Measurements from ENCODE around the gene SEMA6D.

The SEMA6D gene

GRCh38 chr15:47792231-47792630 is 74.9 kb downstream of the SEMA6D start:
- no peak for DNase-seq

- DNase-seq: no peak
These were observed 77.1 kb downstream of the SEMA6D start for GRCh38 chr15:47794252-47794914.

DNA sequence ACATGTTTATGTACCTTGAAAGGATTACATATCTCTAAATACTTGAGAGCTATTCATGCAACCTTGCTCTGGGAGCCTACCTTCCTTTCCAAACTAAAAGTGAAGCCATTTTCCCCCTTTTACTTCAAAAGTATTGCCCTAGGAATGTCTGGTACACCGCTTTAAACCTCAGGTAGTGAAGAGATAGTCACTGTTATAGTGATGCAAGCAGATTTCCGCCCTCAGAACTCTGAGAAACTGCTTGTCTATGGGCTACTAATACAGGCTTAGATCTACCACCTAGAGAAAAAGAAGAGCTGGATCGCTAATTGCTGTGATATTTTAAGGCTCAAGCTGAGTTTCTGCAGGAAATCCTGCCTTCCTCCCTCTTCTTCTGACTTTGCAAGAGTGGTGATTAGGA is 78.6 kb downstream of the SEMA6D start:
- no peak for DNase-seq

- DNase-seq: no peak
These were observed 79.0 kb downstream of the SEMA6D start for GRCh38 chr15:47796339-47796738.

DNA sequence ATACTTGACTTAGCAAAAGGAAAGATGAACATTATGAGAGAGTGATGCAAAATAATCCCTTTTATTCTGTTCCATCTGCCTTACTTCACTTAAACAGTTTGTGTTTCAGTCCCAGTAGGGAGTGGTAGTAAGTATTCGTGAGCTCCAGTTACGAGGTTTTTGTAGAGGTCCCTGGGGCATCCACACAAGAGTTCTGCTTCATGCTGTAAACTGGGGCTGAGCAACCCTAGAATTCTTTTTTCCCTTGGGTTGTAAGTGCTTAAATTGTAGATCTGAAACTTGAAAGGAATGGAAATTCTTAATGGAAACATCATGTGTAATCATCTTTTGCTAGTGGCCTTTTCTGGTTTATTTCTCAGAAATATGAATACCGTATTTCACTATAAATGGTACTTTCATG is 79.5 kb downstream of the SEMA6D start:
- DNase-seq: no peak

DNA sequence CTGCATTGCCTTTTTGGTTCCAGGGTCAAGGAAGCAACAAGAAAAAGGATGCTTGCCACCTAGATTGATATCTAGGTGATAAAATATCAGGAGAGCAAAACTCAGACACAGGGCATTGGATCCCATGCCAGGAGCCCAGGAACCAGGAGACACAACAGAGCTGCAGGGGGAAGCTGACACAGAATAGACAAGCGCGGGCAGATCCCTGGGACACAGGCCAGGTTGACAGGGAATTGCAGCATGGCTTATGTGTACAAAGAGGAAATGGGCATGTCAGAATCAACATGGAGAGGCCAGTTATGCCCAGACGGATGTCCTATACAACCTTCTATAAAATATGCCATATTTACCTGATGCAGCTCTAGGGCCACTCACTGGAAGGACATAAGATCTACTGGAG is 84.2 kb downstream of the SEMA6D start:
- DNase-seq: no peak

DNA sequence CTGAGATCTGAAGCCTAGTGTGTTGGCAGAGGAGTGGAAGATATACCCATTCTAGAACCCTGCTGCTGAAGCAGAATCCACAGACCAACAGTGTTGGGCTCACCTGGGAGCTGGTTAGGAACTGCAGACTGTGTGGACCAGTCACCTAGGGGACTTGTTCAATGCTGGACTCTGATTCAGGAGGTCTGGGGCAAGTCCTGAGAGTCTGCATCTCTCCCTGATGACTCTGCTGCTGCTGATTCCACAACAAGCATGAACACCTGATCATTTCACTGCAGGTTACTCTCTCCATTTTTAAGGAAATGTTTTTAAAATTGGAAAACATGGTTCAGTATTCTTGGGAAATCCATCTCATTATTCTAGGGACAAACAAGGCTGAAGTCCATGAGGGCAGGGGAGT is 84.9 kb downstream of the SEMA6D start:
- no peak for DNase-seq

- no peak for DNase-seq
These were observed 86.5 kb downstream of the SEMA6D start for GRCh38 chr15:47803767-47804166.

GRCh38 chr15:47804733-47805132 is 87.4 kb downstream of the SEMA6D start:
- no peak for DNase-seq

- DNase-seq: no peak
These were observed 88.7 kb downstream of the SEMA6D start for GRCh38 chr15:47806008-47806407.

DNA sequence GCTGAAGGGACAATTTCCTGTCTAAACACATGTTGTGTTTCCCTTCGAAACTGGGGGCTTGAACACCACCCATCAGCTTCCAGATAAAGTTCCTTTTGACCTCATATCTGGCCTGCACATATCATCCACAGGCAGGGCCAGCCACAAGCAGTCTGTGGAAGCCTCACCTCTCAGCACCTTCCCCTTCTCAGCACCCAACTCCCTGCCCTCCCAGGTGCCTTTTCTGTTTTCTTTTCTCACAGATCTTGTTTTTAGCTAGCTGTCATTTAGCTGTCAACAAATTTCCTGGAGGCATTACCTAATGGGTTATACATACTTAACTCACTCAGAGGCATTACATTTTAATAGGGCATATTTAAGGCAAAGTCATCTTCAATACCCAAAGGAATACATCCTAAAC is 93.9 kb downstream of the SEMA6D start:
- no peak for DNase-seq

DNA sequence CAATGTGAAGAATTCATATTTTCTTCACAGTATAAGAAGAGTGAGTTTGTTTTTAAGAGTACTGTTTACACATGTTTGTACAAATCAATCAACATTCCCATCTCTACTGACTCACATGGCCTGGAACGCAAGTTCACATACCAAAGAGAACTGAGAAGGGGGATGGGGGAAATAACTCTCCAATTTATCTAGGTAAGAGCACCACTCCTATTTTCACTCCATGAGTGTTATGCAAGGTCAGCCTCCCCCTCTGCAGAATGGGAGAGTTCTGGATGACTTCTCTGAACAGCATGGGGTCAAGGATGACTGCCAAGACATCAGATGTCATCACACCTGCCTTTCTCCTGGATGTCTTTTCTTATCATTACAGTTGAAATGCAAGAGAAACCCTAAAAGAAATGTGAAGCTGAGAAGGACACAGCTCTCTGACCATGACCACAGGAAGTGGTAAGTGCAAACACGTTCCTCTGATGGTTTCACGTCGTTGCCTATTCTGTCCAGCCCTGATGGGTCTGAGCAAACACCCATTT is 95.2 kb downstream of the SEMA6D start:
- no peak for DNase-seq

DNA sequence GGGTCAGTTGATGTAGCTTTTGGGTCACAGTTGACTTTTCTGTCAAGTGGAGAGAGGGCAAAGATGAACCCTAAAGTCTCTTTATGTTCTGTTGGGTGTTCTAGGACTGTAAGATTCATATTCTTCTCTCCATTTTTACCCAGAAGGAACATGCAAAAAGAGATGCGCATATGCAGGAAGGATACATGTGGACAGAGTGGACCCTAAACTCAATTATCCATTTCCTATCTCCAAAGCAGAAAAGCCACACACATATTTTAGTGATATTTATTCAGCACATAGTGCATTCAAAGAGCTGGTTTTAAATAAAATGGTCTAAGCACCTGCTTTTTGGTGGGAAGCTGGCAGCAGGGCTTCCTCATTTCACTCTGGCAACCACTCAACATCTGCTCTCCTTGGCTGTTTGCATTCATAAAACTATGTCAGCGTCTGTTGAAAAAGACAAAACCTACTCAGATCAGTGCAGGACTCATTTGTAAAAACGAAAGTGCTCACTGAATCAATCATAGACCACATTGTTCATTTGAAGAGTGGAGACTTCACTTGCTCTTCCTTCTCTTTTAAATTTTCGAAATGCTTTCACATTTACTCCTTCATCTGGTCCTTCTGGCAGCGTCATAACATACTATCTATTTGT is 96.6 kb downstream of the SEMA6D start:
- DNase-seq: no peak

DNA sequence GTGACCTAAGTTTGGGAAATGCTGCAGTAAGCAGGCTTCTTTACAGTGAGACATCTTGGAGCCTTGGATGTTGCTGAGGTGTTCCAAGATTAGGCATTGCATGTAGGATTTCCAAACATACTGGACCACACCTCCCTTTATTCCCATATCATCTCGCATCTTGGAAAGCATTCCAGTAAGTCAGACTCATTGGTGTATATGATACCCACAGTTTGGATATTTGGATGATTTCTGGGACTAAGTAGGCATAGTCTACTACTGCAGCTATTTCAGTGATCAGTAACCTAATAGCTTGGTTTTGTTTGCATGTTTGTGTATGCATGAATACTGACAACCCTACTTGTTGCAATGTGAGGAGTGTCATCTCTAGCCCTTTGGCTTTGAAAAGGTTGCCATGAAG is 97.3 kb downstream of the SEMA6D start:
- no peak for DNase-seq

GRCh38 chr15:47817969-47818548 is 100.8 kb downstream of the SEMA6D start:
- DNase-seq: no peak

- DNase-seq: no peak
These were observed 101.9 kb downstream of the SEMA6D start for GRCh38 chr15:47819158-47819557.

DNA sequence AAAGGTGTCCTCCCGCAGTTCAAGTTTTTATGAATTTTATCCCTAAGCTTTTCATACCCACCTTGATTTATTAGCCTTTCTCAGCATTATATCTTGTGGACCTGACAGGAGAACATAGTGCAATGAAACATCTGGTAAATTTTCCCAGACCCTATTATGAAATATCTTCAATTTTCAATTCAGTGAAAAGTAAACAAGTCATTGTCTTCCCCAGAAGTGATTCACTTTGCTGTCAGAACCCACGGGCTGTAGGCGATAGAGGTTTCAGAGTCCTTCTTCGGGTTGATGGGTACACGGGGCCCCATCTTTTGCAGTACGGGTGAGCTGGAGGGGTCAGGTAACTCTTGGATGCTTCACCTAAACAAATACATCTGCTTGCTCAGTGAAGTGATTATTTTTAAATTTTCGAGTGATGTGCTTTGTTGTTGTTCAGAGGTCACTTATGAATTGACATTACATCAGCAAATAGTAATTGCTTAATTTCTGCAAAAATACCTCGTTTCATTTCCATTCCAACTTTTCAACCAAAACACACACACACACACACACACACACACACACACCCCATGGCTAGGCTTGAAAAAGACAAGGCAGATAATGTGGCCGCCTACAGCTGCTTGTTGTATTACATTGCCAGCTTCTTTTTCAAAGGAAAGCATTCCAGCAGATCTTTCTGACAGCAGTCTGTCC is 102.9 kb downstream of the SEMA6D start:
- DNase-seq: no peak

GRCh38 chr15:47820747-47821319 is 103.5 kb downstream of the SEMA6D start:
- DNase-seq: no peak

GRCh38 chr15:47822048-47822447 is 104.7 kb downstream of the SEMA6D start:
- DNase-seq: no peak
